Activated CD4-positive, alpha-beta T cell treated with anti-CD3 and anti-CD28 coated beads for 36 hours (primary cell): ENCODE results near the gene SLC25A18. TPM values are rescaled to one million over a fixed set of nuclear protein-coding genes. Genes with fewer than 3 reads are reported as not detected.

Experiments
- ATAC-seq: fragments of 200-7000 bp; cut with Tn5 transposase; one replicate; pipeline ENCODE4 v1.10.0; 2021; ENCODE audit warnings: mild to moderate bottlenecking, moderate library complexity
- CTCF ChIA-PET: fragments of 350-600 bp; sonication (Branson Sonifier 250); formaldehyde crosslinking; loops from one replicate; lab custom pipeline; 2021; ENCODE audit warnings: antibody characterized with exemption; lab: Charles Lee
- POLR2A ChIA-PET: fragments of 350-600 bp; sonication (Branson Sonifier 250); formaldehyde crosslinking; loops from one replicate; lab custom pipeline; 2021; ENCODE audit warnings: antibody characterized with exemption, inconsistent platforms; lab: Charles Lee
- DNase-seq: peaks from one replicate; pipeline ENCODE4 v3.0.0-alpha.2; 2020
- H3K27ac Mint-ChIP-seq: one replicate; pipeline ENCODE4 v1.8.0; 2021; ENCODE audit warnings: mixed read lengths
- H3K27me3 Mint-ChIP-seq: one replicate; pipeline ENCODE4 v1.8.0; 2021; ENCODE audit warnings: mixed read lengths
- H3K36me3 Mint-ChIP-seq: one replicate; pipeline ENCODE4 v1.8.0; 2021; ENCODE audit warnings: low read depth, mixed read lengths
- H3K4me1 Mint-ChIP-seq: one replicate; pipeline ENCODE4 v1.8.0; 2021; ENCODE audit warnings: mixed read lengths
- H3K4me3 Mint-ChIP-seq: one replicate; pipeline ENCODE4 v1.8.0; 2021; ENCODE audit warnings: mild to moderate bottlenecking, moderate library complexity, mixed read lengths
- H3K9me3 Mint-ChIP-seq: one replicate; pipeline ENCODE4 v1.8.0; 2021; ENCODE audit warnings: low read depth, mixed read lengths
- intact Hi-C, 2 experiments: fragments of 100-400 bp; cut with DNase I in 1 of 2; cut with micrococcal nuclease in 1 of 2; formaldehyde crosslinking; loops; one replicate each; pipeline versions ENCODE4 v1.14.2 to v1.15.1; 2022 to 2024; cut with DNase I, micrococcal nuclease
- total RNA-seq, 2 experiments: library from RNA; stranded (reverse); gene quantifications; one replicate each; pipeline ENCODE4 v1.2.3, GENCODE V29; 2021

SLC25A18 gene
- total RNA-seq, 2 experiments from 2014 or later, result not detected

DNA sequence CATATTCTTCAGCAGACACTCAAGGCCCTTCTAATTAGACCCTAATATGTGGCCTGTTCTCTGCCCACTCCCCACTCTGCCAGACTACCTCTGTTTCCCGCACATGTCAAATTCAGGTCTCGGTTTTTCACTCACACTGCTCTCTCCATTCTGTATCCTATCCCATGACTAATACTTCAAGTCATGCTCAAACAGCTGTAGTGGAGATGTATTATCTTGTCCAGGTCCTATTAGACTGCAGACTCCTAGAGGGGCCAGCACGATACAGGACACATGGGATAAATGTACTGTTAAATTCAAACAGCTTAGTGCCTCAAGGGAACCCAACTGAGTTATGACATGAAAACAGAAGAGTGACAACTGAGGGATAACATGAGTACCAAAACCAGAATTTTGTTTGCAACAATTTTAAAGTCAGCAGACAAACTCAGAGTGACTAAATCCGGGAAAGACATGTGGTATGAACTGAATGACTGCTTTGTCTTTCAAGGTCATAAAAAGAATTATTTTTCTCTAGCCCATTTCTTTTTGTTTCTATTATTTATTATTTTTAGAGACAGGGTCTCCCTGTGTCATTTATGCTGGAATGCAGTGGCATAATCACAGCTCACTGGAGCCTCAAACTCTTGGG, 44.7 kb downstream of the SLC25A18 start:
- Mint-ChIP-seq H3K27ac (no peak overlapping the region), H3K9me3 (no peaks in the 10 kb centered on the region), H3K27me3 (no peaks in the 10 kb centered on the region), H3K36me3 (peaks cover 15% of the 10 kb centered on the region), H3K4me3 (no peak overlapping the region), H3K4me1 (peaks cover 1% of the 10 kb centered on the region)
- ATAC-seq, result no peak
- DNase-seq, result no peak
- POLR2A ChIA-PET, result interaction anchor here (0.6 kb wide), 1 partner anchor 19 kb away, joined by 4 read pairs; no protein-coding TSS in a partner anchor
- CTCF ChIA-PET, result no interaction called here
- intact Hi-C loops, result no loop called here

- DNase-seq (no peak), ATAC-seq (no peak)
- Mint-ChIP-seq H3K36me3 (peaks cover 13% of the 10 kb centered on the region), H3K27me3 (no peaks in the 10 kb centered on the region), H3K4me1 (peaks cover 1% of the 10 kb centered on the region), H3K4me3 (no peak overlapping the region), H3K9me3 (no peaks in the 10 kb centered on the region), H3K27ac (no peak overlapping the region)
- ChIA-PET CTCF (no interaction called here), POLR2A (no interaction called here)
- intact Hi-C loops, result no loop called here
Observed at GRCh38 chr22:17612057-17612456, 48.8 kb downstream of the SLC25A18 start.

DNA sequence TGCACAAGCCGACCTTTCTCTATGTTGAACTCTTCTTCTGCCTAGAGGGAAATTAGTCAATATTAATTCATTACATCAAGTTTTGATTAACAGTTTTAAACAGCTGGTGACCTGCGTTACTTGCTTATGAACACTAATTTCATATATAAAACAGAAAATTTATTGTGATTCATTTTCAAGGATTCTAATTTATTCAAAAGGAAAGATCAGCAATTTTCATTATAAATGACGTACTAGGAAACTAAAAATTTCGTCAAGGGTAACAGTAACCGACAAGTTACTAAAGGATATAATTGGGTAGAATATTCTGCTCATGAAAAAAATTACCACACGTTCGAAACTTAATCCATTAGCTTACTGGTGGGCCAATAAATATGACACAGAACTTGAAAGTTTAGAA, 50.0 kb downstream of the SLC25A18 start:
- Mint-ChIP-seq H3K27me3 (no peaks in the 10 kb centered on the region), H3K4me3 (no peak overlapping the region), H3K9me3 (no peaks in the 10 kb centered on the region), H3K27ac (no peak overlapping the region), H3K4me1 (peaks cover 1% of the 10 kb centered on the region), H3K36me3 (peaks cover 16% of the 10 kb centered on the region)
- DNase-seq (no peak), ATAC-seq (no peak)
- ChIA-PET CTCF (no interaction called here), POLR2A (no interaction called here)
- intact Hi-C loops, result no loop called here

GRCh38 chr22:17627961-17628405, 64.7 kb downstream of the SLC25A18 start:
- H3K9me3 Mint-ChIP-seq, result no peaks in the 10 kb centered on the region
- ChIA-PET POLR2A (no interaction called here), CTCF (no interaction called here)
- peak overlapping the region; percentile 93 for H3K27ac Mint-ChIP-seq
- peaks cover 4% of the 10 kb centered on the region for H3K36me3 Mint-ChIP-seq
- no peaks in the 10 kb centered on the region for H3K27me3 Mint-ChIP-seq
- ATAC-seq (no peak), DNase-seq (peak; percentile 11)
- H3K4me1 Mint-ChIP-seq, result peaks cover 19% of the 10 kb centered on the region
- intact Hi-C loops, result loop anchor here (1.0 to 10.0 kb wide), 6 partner anchors 10 to 544 kb away; partner anchors contain the start of genes BCL2L13 (in 2 of the 2), IL17RA (in 2 of the 2) and HDHD5 (in 1 of the 2)
- peak overlapping the region; percentile 95 for H3K4me3 Mint-ChIP-seq

DNA sequence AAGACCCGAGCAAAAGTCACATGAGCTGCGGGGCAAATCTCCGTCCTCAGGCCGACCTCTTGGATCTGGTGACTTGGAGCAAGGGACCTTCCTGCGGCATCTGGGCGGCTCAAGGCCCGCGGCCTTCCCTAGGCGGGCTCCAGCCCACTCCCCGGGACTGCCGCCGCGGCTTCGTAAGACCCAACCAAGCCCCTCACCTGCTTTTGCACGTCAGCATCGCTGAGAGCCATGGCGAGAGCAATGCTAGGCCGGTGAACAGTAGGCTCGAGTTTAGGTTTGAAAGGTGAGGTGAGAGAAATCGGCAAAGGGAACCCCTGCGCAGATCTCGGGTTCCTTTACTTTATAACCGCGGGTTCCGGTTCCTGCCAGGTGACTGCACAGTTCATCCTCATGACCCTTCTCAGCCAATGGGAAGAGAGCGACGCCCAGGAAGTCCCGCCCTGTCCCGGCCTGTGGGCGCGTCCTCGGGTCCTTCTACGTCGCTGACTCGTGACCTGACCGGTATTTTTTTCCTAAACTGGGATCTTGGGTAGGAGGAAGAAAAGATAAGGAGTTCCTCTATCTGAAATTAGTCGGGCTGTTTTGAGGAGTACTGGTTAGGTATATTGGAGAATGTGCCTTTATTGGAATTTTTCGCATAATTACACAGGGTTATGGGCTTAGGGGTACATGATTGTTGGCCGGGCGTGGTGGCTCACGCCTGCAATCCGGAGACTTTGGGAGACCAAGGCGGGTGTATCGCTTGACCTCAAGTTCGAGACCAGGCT, 65.3 kb downstream of the SLC25A18 start, which contains the start of gene ATP6V1E1:
Gene ATP6V1E1 (minus strand): TSS at position 344 of the 767 bp plus-strand sequence. CDS start 114 bp downstream, at position 230.
- POLR2A ChIA-PET, result no interaction called here
- Mint-ChIP-seq H3K36me3 (peaks cover 2% of the 10 kb centered on the region), H3K9me3 (no peaks in the 10 kb centered on the region), H3K4me3 (peak within 1 kb of the TSS; percentile 95), H3K27ac (peak within 1 kb of the TSS; percentile 93), H3K4me1 (peaks cover 18% of the 10 kb centered on the region), H3K27me3 (no peaks in the 10 kb centered on the region)
- CTCF ChIA-PET, result no interaction called here
- DNase-seq (peak; percentile 96), ATAC-seq (peak; percentile 100)
- intact Hi-C loops, result loop anchor here (1.0 to 10.0 kb wide), 6 partner anchors 10 to 544 kb away; partner anchors contain the start of genes BCL2L13 (in 2 of the 2), IL17RA (in 2 of the 2) and HDHD5 (in 1 of the 2)

- H3K4me3 Mint-ChIP-seq, result peak overlapping the region; percentile 95
- CTCF ChIA-PET, result no interaction called here
- no peaks in the 10 kb centered on the region for H3K9me3 Mint-ChIP-seq
- H3K4me1 Mint-ChIP-seq, result peaks cover 14% of the 10 kb centered on the region
- no peaks in the 10 kb centered on the region for H3K27me3 Mint-ChIP-seq
- DNase-seq, result no peak
- POLR2A ChIA-PET, result no interaction called here
- intact Hi-C loops, result loop anchor here in 1 of 2 experiments (10.0 kb wide), 1 partner anchor 544 kb away; the partner anchor contains the start of gene IL17RA
- peak; percentile 4 for ATAC-seq
- H3K36me3 Mint-ChIP-seq, result peaks cover 2% of the 10 kb centered on the region
- H3K27ac Mint-ChIP-seq, result peak overlapping the region; percentile 93
Observed at GRCh38 chr22:17629173-17629489, 65.8 kb downstream of the SLC25A18 start.

DNA sequence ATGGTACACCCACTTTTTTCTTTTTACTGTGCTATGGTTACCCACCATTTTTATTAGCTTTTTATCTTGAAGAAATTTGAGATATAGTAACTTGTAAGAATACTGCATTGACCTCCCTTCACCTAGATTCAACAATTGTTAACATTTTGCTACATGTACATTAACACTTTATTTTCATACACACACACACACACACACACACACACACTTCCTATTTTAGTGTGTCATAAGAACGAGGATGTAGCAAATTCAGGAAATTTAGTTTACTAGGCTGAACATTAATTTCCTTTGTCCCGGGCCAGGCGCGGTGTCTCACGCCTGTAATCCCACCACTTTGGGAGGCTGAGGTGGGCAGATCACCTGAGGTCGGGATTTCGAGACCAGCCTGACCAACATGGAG, 66.3 kb downstream of the SLC25A18 start:
- H3K4me1 Mint-ChIP-seq, result peaks cover 14% of the 10 kb centered on the region
- ATAC-seq (no peak), DNase-seq (no peak)
- intact Hi-C loops, result loop anchor here in 1 of 2 experiments (10.0 kb wide), 1 partner anchor 545 kb away; the partner anchor contains the start of gene IL17RA
- ChIA-PET CTCF (no interaction called here), POLR2A (no interaction called here)
- no peaks in the 10 kb centered on the region for H3K9me3 Mint-ChIP-seq
- H3K27ac Mint-ChIP-seq, result no peak overlapping the region
- peak overlapping the region; percentile 95 for H3K4me3 Mint-ChIP-seq
- no peaks in the 10 kb centered on the region for H3K27me3 Mint-ChIP-seq
- peaks cover 2% of the 10 kb centered on the region for H3K36me3 Mint-ChIP-seq

GRCh38 chr22:17631076-17631565, 67.8 kb downstream of the SLC25A18 start:
- H3K4me1 Mint-ChIP-seq, result peaks cover 7% of the 10 kb centered on the region
- intact Hi-C loops, result no loop called here
- DNase-seq (no peak), ATAC-seq (no peak)
- ChIA-PET CTCF (no interaction called here), POLR2A (interaction anchor here (1.2 kb wide), 1 partner anchor 8 kb away, joined by 3 read pairs; the partner anchor contains the start of gene BCL2L13)
- H3K9me3 Mint-ChIP-seq, result no peaks in the 10 kb centered on the region
- H3K27me3 Mint-ChIP-seq, result no peaks in the 10 kb centered on the region
- H3K27ac Mint-ChIP-seq, result no peak overlapping the region
- peaks cover 2% of the 10 kb centered on the region for H3K36me3 Mint-ChIP-seq
- no peak overlapping the region for H3K4me3 Mint-ChIP-seq

DNA sequence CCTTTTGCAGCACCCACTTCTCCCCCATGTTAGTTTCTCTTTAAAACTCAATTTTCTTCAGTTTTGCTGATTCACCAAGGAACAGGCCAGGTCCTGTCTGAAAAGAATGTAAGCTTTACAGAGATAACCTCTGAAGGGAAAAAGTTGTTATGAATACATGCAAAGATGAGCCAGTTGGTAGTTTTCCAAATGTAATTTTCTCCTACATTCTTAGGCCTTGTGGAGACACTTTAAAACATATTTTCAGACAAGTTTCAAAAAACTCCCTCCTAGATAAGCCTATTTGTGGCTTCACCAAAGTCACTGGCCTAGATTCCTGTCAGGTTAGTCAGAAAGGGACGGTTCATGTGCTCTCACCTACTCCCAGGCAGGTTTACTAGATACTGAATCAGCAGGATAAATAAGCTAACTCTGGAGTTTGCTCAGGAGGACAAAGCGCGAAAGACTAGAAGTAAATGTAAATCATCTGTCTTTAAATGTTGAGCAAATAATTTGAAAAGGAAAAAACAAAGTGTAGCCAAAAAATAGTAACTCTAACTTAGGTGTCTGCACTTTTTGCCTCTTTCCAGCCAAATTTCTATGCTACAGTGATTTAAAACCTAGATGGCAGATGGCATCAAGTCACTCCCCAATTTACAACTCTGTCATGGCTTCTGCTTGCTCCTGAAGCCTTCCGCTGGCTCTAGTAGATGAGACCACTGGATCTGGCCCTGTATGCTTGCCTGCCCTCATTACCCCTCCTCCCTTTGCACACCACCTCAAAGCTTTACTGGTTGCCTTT, 70.1 kb downstream of the SLC25A18 start:
- ATAC-seq (no peak), DNase-seq (no peak)
- intact Hi-C loops, result no loop called here
- CTCF ChIA-PET, result interaction anchor here (1.1 to 1.2 kb wide), 2 partner anchors 27 to 108 kb away, joined by 3 to 6 read pairs; no protein-coding TSS in a partner anchor
- Mint-ChIP-seq H3K36me3 (peaks cover 2% of the 10 kb centered on the region), H3K4me1 (peaks cover 12% of the 10 kb centered on the region), H3K27ac (no peak overlapping the region), H3K9me3 (no peaks in the 10 kb centered on the region), H3K27me3 (no peaks in the 10 kb centered on the region), H3K4me3 (no peak overlapping the region)
- POLR2A ChIA-PET, result interaction anchor here (0.6 kb wide), 1 partner anchor 142 kb away, joined by 3 read pairs; no protein-coding TSS in a partner anchor

- no peaks in the 10 kb centered on the region for H3K27me3 Mint-ChIP-seq
- CTCF ChIA-PET, result interaction anchor here (1.1 to 1.2 kb wide), 2 partner anchors 27 to 108 kb away, joined by 3 to 6 read pairs; no protein-coding TSS in a partner anchor
- H3K4me1 Mint-ChIP-seq, result peaks cover 10% of the 10 kb centered on the region
- peaks cover 2% of the 10 kb centered on the region for H3K36me3 Mint-ChIP-seq
- DNase-seq (no peak), ATAC-seq (no peak)
- H3K4me3 Mint-ChIP-seq, result no peak overlapping the region
- POLR2A ChIA-PET, result interaction anchor here (0.6 kb wide), 1 partner anchor 142 kb away, joined by 3 read pairs; no protein-coding TSS in a partner anchor
- intact Hi-C loops, result no loop called here
- H3K9me3 Mint-ChIP-seq, result no peaks in the 10 kb centered on the region
- no peak overlapping the region for H3K27ac Mint-ChIP-seq
Observed at GRCh38 chr22:17633998-17634323, 70.7 kb downstream of the SLC25A18 start.

- Mint-ChIP-seq H3K36me3 (peaks cover 8% of the 10 kb centered on the region), H3K27ac (no peak overlapping the region), H3K4me3 (no peak overlapping the region), H3K4me1 (peaks cover 8% of the 10 kb centered on the region), H3K27me3 (no peaks in the 10 kb centered on the region), H3K9me3 (no peaks in the 10 kb centered on the region)
- ChIA-PET CTCF (no interaction called here), POLR2A (no interaction called here)
- no peak for DNase-seq
- no peak for ATAC-seq
- intact Hi-C loops, result loop anchor here (5.0 kb wide), 4 partner anchors 73 to 477 kb away; partner anchors contain the start of genes ADA2 (in 1 of the 2) and HDHD5 (in 1 of the 2)
Observed at GRCh38 chr22:17634696-17635095, 71.4 kb downstream of the SLC25A18 start.
